OCI-LY7 (cell line): ENCODE data around the gene SEMA7A. TPM values are rescaled to one million over a fixed set of nuclear protein-coding genes. Genes with fewer than 3 reads are reported as not detected.

ENCODE experiments used
- BruUV-seq: library from RNA; stranded (reverse); fragments of 400-500 nt; replicated peaks from 2 replicates; lab custom pipeline; 2021; lab: Mats Ljungman, UMichigan
- CTCF ChIA-PET: fragments of 300-600 bp; sonication (Branson Sonifier 250); formaldehyde crosslinking; loops from one replicate; lab custom pipeline; 2022; ENCODE audit warnings: antibody characterized with exemption; ENCODE audit not compliant: unreplicated experiment; lab: Charles Lee
- POLR2A ChIA-PET: fragments of 300-600 bp; sonication (Branson Sonifier 250); formaldehyde crosslinking; loops from one replicate; lab custom pipeline; 2022; ENCODE audit warnings: antibody characterized with exemption; lab: Charles Lee
- DNase-seq: peaks from one replicate; pipeline ENCODE4 v3.0.0-alpha.2; 2015; ENCODE audit warnings: low spot score
- H2AFZ ChIP-seq: fragments of 200-600 bp; sonication (generic), shearing (Covaris generic); 2 replicates; pipeline ENCODE4 v1.6.1; 2014; ENCODE audit warnings: mild to moderate bottlenecking, antibody characterized with exemption, low read length, moderate library complexity
- H3K27ac ChIP-seq: fragments of 200-600 bp; sonication (generic); 2 replicates; pipeline ENCODE4 v1.5.1; 2014; ENCODE audit warnings: mixed run types, low read depth, mild to moderate bottlenecking, moderate library complexity, low read length, inconsistent platforms; ENCODE audit not compliant: poor library complexity, severe bottlenecking
- H3K36me3 ChIP-seq: fragments of 200-600 bp; sonication (generic); 2 replicates; pipeline ENCODE4 v1.6.1; 2014; ENCODE audit warnings: mild to moderate bottlenecking, antibody characterized with exemption, low read length, moderate library complexity, mixed read lengths; ENCODE audit not compliant: insufficient read depth
- H3K4me1 ChIP-seq: fragments of 200-600 bp; sonication (generic); 2 replicates; pipeline ENCODE4 v1.5.1; 2014; ENCODE audit warnings: mild to moderate bottlenecking, low read length; ENCODE audit not compliant: insufficient read depth, poor library complexity, severe bottlenecking
- H3K4me2 ChIP-seq: fragments of 200-600 bp; sonication (generic); 2 replicates; pipeline ENCODE4 v1.6.1; 2014; ENCODE audit warnings: mild to moderate bottlenecking, low read length
- H3K4me3 ChIP-seq: fragments of 200-600 bp; sonication (generic); 2 replicates; pipeline ENCODE4 v1.5.1; 2014; ENCODE audit warnings: mild to moderate bottlenecking, low read depth, low read length; ENCODE audit not compliant: poor library complexity, severe bottlenecking
- H3K79me2 ChIP-seq: fragments of 200-600 bp; sonication (generic); 2 replicates; pipeline ENCODE4 v1.6.1; 2016; ENCODE audit warnings: low read depth, mild to moderate bottlenecking, low read length, moderate library complexity, mixed read lengths; ENCODE audit not compliant: insufficient read depth
- H3K9me2 ChIP-seq: fragments of 200-600 bp; sonication (generic); 2 replicates; pipeline ENCODE4 v1.6.1; 2016; ENCODE audit warnings: mild to moderate bottlenecking, low read length, mixed read lengths; ENCODE audit not compliant: insufficient read depth
- H3K9me3 ChIP-seq: fragments of 200-600 bp; sonication (generic); 2 replicates; pipeline ENCODE4 v1.6.1; 2014; ENCODE audit warnings: mild to moderate bottlenecking, mixed run types, low read length, mixed read lengths
- H4K20me1 ChIP-seq: fragments of 200-600 bp; sonication (generic); 2 replicates; pipeline ENCODE4 v1.6.1; 2014; ENCODE audit warnings: mild to moderate bottlenecking, antibody characterized with exemption, low read length, moderate library complexity, mixed read lengths; ENCODE audit not compliant: insufficient read depth
- CTCF ChIP-seq: fragments of 200-600 bp; sonication (generic); conservative IDR thresholded peaks from 2 replicates; pipeline ENCODE4 v1.5.1; 2014; ENCODE audit warnings: mild to moderate bottlenecking, antibody characterized with exemption, low read length, moderate library complexity, mixed read lengths
- EZH2phosphoT487 ChIP-seq: fragments of 200-600 bp; sonication (generic); IDR thresholded peaks from 2 replicates; pipeline ENCODE4 v1.6.1; 2018; ENCODE audit warnings: low read depth, borderline replicate concordance, mild to moderate bottlenecking, mixed run types, antibody characterized with exemption, low read length, moderate library complexity, mixed read lengths
- intact Hi-C: fragments of 100-400 bp; cut with micrococcal nuclease; formaldehyde crosslinking; loops from one replicate; pipeline ENCODE4 v1.10.0; 2022; ENCODE audit not compliant: unreplicated experiment
- total RNA-seq, 2 experiments: library from RNA; depleted of rRNA in 1 of 2; stranded (reverse); fragments of >200 nt in 1 of 2; shearing (Covaris generic) in 1 of 2; gene quantifications; 2 replicates each; pipeline ENCODE4 v1.2.3, GENCODE V29; 2014 to 2022

The SEMA7A gene
- total RNA-seq, 2 experiments from 2014 or later, result 0.06 to 1.0 TPM

GRCh38 chr15:74418575-74419338, 15.0 kb downstream of the SEMA7A start:
- ChIA-PET CTCF (no interaction called here), POLR2A (no interaction called here)
- no peak for DNase-seq
- H4K20me1 ChIP-seq, result no peaks in the 10 kb centered on the region
- TF ChIP-seq EZH2phosphoT487, result no peak
- TF ChIP-seq CTCF, result no peak
- H3K27ac ChIP-seq, result no peak overlapping the region
- H3K4me3 ChIP-seq, result no peak overlapping the region
- intact Hi-C loops, result no loop called here
- no peaks in the 10 kb centered on the region for H3K36me3 ChIP-seq
- no peaks in the 10 kb centered on the region for H3K9me3 ChIP-seq
- BruUV-seq, result no TSS peak
- H3K4me2 ChIP-seq, result no peak overlapping the region
- no peak overlapping the region for H2AFZ ChIP-seq
- no peaks in the 10 kb centered on the region for H3K9me2 ChIP-seq
- no peaks in the 10 kb centered on the region for H3K79me2 ChIP-seq
- H3K4me1 ChIP-seq, result peaks cover 24% of the 10 kb centered on the region

GRCh38 chr15:74417670-74418069, 16.1 kb downstream of the SEMA7A start:
- BruUV-seq, result no TSS peak
- Histone ChIP-seq H3K9me2 (no peaks in the 10 kb centered on the region), H3K4me3 (no peak overlapping the region), H3K79me2 (no peaks in the 10 kb centered on the region), H3K36me3 (no peaks in the 10 kb centered on the region), H3K9me3 (no peaks in the 10 kb centered on the region), H3K4me1 (peaks cover 24% of the 10 kb centered on the region), H4K20me1 (no peaks in the 10 kb centered on the region), H3K27ac (no peak overlapping the region), H2AFZ (no peak overlapping the region), H3K4me2 (no peak overlapping the region)
- POLR2A ChIA-PET, result no interaction called here
- no peak for DNase-seq
- no peak for TF ChIP-seq EZH2phosphoT487
- TF ChIP-seq CTCF, result no peak
- CTCF ChIA-PET, result no interaction called here
- intact Hi-C loops, result no loop called here

GRCh38 chr15:74417225-74417624, 16.5 kb downstream of the SEMA7A start:
- CTCF ChIA-PET, result no interaction called here
- TF ChIP-seq EZH2phosphoT487 (no peak), CTCF (no peak)
- no peak for DNase-seq
- POLR2A ChIA-PET, result no interaction called here
- BruUV-seq, result no TSS peak
- H3K4me2 ChIP-seq, result no peak overlapping the region
- no peaks in the 10 kb centered on the region for H3K9me2 ChIP-seq
- H3K4me1 ChIP-seq, result peaks cover 24% of the 10 kb centered on the region
- no peaks in the 10 kb centered on the region for H3K79me2 ChIP-seq
- intact Hi-C loops, result no loop called here
- H4K20me1 ChIP-seq, result no peaks in the 10 kb centered on the region
- no peaks in the 10 kb centered on the region for H3K36me3 ChIP-seq
- H3K27ac ChIP-seq, result no peak overlapping the region
- no peaks in the 10 kb centered on the region for H3K9me3 ChIP-seq
- no peak overlapping the region for H3K4me3 ChIP-seq
- no peak overlapping the region for H2AFZ ChIP-seq
